Hematopoietic multipotent progenitor cell treated with erythropoietin and hydrocortisone succinate and interleukin-3 and kit ligand, for 17 days (in vitro differentiated cells): ENCODE data around the gene GNG8.
A peak's percentile ranks its signal among the peaks of the same experiment; 100 is the strongest.

Experiments used
- DNase-seq: peaks from one replicate; pipeline ENCODE4 v3.0.0-alpha.2; 2015; ENCODE audit warnings: low spot score

The GNG8 gene

GRCh38 chr19:46635920-46636761, at the start of gene GNG8:
Gene GNG8, minus strand, starts transcription at chr19:46636202. Its CDS starts 1,520 bp downstream, at chr19:46634682.
- no peak for DNase-seq

- DNase-seq: no peak
Measured at GRCh38 chr19:46685189-46685588, 49.2 kb upstream of the GNG8 start.

GRCh38 chr19:46678110-46678732, 42.2 kb upstream of the GNG8 start:
- DNase-seq: peak; percentile 21

- DNase-seq: no peak
Measured at GRCh38 chr19:46674416-46675178, 38.6 kb upstream of the GNG8 start.

GRCh38 chr19:46670813-46671212, 34.8 kb upstream of the GNG8 start:
- DNase-seq: no peak

- DNase-seq: no peak
Measured at GRCh38 chr19:46668662-46669061, 32.7 kb upstream of the GNG8 start.

GRCh38 chr19:46665072-46665471, 29.1 kb upstream of the GNG8 start:
- DNase-seq: no peak

GRCh38 chr19:46661735-46662592, 26.0 kb upstream of the GNG8 start:
- peak; percentile 64 for DNase-seq

GRCh38 chr19:46661020-46661731, 25.2 kb upstream of the GNG8 start, which contains the start of gene DACT3:
Gene DACT3, minus strand, starts transcription at chr19:46661182. Its CDS starts 118 bp downstream, at chr19:46661064.
- peak; percentile 100 for DNase-seq

- no peak for DNase-seq
Measured at GRCh38 chr19:46660551-46661019, 24.6 kb upstream of the GNG8 start.

GRCh38 chr19:46660008-46660517, 24.1 kb upstream of the GNG8 start:
- DNase-seq: peak; percentile 6

- DNase-seq: no peak
Measured at GRCh38 chr19:46659151-46660007, 23.4 kb upstream of the GNG8 start.

DNA sequence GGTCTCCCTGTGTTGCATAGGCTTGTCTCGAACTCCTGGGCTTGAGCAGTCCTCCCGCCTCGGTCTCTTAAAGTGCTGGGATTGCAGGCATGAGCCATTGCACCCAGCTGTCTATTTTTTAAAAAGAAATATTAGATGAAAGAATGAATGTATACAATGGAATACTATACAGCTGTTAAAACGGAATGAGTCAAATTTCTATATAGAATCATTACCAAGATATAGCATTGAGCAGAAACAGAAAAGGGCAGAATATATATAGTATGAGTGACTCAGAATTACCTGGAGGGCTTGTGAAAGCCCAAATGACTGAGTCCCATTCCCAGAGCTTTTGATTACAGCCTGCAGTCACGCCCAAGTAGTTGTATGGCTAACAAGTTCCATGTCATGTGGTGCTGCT, 20.5 kb upstream of the GNG8 start:
- DNase-seq: no peak

DNA sequence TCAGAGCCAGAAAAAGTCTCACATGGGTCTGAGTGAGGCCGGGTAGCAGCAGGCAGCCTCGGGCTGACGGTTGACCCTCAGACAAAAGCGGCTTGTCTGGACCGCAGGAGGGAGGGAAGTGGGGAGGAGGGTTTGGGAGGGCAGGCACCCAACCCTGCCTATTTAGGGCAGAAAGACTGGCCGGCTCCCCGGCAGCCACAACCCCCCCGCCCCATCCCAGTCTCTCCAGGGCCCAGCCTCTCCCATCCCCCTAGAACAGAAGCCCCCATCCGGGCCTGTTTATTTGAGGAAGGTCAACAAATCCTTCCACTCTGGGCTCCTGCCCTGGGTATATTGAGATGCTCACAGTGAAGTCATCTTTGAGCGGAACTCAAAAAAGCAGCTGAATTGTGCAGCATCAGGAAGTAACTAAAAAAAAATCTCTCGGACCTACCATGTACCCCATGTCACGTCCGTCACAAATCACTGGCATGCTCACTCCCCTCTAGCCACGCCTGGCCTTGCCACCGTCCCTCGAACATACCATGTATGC, 18.7 kb upstream of the GNG8 start:
- no peak for DNase-seq

DNA sequence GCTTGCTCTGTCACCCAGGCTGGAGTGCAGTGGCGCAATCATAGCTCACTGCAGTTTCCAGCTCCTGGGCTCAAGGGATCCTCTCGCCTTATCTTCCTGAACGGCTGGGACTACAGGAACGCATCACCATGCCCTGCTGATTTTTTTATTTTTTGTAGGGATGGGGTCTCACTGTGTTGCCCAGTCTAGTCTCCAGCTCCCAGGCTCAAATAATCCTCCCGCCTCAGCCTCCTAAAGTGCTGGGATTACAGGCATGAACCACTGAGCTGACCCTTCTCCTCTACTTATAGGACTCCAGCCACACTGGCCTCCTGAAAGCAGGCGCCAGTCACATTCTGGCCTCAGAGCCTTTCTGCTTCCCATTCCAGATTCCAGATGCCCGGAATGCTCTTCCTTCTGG, 14.4 kb upstream of the GNG8 start:
- no peak for DNase-seq

GRCh38 chr19:46648961-46649960, 13.3 kb upstream of the GNG8 start:
- DNase-seq: no peak

GRCh38 chr19:46648060-46648960, 12.3 kb upstream of the GNG8 start:
- DNase-seq: no peak
